AG08396 (cell line): ENCODE results near the gene SLC2A10.

Experiments used
- DNase-seq: peaks from one replicate; pipeline ENCODE4 v3.0.0; 2012; ENCODE audit warnings: low spot score, mixed read lengths

Gene SLC2A10

DNA sequence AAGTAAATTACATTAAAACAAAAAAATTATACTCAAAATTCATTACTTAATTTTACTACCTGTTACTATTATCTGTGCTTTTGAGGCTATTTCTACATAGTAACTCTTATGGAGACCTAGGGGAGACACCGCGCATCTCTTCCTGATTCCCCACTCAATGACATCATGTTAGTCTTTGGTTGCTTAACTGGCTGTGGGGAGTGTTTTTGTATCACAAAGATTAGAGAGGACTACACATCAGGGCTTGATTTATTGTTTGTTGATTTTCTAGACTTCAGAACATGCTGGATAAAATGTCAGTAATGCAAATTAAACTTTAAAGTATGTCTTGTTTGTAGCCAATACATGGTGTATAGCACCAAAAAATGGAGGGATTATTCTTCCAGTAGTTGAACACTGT, 26.0 kb downstream of the SLC2A10 start:
- DNase-seq = no peak

DNA sequence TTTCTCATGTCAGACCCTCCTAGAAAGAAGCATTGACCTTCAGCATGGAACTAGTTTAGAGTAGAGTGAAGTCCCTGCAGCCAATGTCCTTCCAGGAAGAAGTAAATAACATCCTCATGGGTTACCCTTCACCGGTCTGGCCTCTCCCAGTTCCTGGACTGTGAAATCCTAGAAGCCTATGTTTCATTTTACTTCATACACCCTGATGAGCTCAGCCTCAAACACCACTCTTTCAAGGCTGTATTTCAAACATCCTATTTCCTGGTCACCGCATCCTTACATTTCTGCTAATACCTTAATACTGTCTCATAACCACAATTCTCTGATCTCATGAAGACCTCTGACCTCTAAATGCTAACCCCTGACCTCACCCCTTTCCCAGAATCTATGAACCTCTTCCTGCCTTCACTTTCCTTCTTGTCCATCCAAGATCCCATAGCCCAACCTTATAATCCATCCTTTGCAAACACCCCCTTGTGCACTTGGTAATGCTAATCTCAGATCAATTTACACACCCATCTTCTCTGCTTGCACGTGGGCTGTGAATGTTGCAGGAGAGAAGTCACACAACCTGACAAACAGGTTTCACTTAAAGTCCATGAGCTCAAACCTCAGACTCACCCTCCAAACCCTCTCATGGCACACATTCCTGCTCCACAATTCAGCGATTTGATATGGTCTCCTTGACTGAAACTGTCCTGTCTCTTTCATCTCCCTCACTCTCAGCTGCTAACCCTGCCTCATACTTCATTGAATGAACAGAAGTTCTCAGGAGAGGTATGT, 30.2 kb downstream of the SLC2A10 start:
- DNase-seq = peak; percentile 33

DNA sequence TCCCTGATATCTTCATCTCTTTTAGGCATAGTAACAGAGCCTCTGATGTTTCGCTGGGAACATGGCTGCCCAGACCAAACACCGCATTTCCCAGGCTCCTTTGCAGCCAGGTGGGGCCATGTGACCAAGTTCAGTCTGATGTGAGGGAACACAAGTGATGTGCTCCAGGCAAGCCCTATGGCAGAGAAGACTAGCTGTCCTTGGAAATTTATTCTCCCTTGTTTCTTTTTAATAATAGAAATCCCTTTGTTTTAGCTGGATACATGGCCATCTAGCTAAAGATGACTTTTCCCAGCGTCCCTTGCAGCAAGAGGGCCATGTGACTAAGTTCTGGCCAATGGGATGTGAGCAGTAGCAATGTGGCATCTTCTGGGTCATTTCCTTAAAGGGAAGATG, 30.8 kb downstream of the SLC2A10 start:
- no peak for DNase-seq

DNA sequence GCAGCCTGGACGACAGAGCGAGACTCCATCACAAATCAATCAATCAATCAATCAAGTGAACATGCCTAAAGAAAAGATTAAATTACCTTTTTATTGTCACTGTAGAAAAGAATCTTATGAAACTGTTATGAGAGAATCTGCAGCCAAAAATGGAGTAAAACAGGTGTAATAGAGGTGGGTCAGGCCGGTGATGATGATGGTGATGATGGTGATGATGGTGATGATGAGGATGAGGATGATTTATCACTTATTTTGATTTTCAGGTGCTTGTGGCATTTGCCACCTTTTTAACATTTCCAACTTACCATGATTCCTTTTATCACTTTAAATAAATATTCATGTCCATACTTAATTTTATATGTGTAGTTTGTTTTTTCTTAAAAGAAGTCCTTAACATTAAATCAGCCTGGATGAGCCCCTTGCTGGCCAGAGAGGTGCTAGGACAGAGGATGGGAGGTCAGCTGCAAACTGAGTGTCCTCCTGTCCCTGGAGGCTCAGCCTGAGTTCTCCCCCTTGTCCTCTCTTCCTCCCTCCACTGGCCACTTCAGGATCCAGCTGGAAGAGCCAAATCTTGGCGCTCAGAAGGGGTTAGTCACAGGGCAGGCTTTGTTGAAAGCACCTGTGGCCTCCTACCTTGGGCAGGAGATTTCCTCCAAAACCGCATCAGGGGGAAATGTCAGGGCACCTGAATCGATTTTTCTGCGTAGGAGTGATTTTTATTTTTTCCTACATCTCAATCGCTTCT, 32.6 kb downstream of the SLC2A10 start:
- DNase-seq = no peak

DNA sequence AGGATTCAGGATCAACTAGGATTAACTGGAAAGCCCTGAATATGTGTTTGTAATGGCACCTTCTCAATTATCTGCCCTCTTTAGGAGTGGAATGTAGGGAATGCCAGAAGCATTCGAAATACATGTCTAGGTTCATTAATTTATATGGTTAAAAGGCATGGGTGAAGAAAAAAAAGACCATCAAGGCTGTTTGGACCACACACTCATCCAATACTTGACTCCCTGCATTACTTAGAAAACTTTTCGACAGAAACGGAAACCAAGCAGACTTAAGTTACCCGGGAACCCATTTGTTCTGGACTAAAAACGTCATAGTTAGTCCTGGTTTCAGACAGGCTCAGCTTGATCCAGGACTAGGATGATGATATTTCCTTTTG, 33.2 kb downstream of the SLC2A10 start:
- DNase-seq = no peak

DNA sequence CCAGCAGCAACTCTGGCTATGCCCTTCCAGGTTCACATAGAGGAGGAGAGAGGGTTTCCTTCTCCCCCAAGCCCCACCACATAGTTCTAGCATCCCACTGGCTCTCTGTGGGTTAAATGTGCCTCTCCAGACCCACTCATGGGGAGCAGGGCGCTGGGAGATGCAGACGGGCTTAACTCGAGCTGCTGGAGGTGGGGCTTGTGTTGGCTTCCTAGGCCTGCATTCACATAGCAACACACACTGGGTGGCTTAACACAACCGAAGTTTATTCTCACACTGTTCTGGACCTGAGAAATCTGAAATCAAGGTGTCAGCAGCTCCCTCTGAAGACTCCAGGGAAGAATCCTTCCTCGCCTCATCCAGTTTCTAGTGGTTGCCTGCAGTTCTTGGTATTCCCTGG, 33.6 kb downstream of the SLC2A10 start:
- DNase-seq = no peak

DNA sequence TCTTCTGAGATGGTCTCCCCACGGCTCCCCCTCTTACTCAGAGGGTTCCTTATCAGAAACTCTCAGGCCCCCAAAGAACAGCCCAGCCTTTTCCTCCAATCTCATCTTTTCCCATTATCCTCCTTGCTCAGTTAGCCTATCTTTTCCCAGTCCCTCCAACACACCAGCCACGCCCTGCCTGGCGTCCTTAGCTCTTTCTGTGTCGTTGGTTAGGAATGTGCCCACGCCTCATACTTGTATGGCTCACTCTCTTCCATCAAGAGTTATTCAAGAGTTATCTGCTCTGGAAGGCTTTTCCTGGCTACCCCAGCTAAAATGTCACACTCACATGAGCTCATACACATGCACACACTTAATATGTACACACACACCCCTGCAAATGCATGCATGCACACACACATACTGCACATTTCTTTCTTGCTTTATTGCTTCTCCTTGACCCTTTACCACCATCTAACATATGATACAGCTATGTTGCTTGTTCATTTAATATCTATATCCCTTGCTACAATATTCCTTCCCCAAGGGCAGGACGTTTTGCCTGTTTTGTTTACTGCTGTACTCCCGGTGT, 37.6 kb downstream of the SLC2A10 start:
- peak; percentile 62 for DNase-seq

DNA sequence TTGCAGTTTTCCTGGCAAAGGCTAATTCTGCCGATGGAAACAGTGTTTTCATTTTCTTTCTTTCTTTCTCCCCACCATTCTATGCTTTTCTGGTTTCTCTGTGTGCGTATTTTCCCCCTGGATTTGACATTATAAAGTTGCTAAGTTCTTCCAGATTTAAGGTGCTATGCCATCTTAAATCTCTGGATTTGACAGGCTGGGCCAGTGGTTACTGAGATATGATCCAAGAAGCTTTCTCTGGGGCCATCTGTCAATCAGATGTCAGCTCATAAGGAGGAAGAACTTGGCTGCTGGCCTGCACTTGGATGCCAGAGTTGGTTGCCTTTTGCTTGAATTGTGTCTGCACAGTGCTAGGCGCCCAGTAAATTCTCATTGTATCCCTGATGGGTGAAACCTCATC, 39.7 kb downstream of the SLC2A10 start:
- DNase-seq = no peak

DNA sequence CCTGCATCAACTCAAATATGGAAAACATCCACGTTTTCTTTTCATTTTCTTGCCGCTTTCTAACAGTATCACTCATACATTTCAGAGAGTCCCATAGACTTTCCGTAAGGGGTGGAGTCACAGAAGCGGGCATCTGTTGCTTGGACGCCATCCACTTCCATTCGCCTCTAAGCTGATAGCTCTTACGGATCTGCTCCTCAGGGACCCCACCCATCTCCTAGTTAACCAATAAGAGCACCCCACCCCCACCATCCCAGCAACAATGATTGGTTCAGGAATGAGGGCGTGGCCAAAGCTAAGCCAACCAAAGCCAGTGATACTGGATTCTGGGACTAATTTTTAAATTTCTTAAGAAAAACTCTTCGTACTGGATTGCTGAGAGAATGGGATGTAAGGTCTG, 42.4 kb downstream of the SLC2A10 start:
- no peak for DNase-seq

DNA sequence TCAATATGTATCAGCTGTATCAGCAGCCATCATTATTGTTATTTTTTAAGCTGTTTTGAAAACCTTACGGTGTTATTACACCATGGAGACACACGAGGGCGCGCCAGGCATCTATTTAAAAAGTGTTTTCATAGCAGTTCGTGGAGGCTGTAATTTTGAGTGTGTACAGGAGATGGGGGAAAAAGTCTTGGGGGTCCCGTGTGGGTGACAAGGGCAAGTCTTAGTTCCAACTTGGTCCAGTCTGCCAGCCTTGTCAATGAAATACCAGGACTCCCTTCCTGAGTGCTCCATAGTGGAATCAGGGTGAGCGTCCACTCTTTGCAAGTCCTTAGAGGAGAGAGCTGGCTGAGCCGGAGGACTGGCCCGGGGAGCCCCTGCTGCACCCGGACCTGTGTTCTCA, 43.3 kb downstream of the SLC2A10 start:
- DNase-seq = peak; percentile 36

DNA sequence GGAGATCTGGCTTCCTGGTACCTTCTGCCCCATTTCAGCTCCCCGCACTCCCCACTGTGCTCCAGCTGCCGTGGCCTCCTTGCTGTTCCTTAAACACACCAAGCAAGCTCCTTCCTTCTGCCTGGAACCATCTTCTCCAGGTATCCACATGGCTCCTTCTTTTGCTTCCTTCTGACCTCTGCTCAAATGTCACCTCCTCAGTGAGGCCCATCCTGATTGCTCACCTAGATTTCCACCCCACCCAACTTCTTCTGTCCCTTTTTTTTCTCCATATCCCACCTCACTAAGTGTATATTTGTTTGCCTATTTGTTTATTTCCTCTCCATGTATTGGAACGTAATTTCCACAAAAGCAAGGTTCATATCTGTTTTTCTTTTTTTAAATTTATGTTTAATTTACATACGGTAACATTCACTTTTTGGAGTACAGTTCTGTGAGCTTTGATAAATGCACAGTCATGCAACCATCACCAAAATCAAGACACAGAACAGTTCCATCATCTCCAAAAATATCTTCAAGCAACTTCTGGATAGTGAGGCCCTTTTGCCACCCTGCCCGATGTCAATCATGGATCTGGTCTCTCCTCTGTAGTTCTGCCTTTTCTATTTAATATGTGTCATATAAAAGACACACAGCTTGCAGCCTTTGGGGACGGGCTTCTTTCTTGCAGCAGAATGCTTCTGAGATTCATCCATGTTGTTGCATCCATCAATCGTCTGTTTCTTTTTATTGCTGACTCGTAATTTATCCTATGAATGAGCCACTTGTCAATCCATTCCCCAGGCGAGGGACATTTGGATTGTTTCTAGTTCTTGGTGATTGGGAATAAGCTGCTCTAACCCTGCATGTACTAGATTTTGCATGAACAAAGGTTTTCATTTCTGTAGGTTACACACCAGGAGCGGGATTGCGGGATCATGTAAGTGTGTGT, 46.3 kb downstream of the SLC2A10 start:
- DNase-seq = no peak

DNA sequence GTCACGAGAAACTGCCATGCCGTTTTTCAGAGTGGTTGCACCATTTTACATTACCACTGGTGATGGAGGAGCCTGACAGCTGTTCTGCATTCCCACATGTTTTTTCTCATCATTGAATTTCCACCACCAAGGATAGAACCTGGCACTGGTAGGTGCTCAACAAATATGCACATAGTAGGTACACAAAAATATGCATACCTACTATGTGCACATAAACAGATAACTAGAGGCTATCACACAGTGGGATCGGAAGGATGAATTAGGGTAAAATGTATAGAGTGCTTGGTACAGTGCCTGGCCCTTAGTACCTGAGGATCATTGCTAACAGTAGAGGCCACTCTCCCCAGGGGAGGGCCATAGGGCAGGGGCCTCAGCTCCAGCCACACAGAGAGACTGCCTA, 47.0 kb downstream of the SLC2A10 start:
- DNase-seq = no peak

DNA sequence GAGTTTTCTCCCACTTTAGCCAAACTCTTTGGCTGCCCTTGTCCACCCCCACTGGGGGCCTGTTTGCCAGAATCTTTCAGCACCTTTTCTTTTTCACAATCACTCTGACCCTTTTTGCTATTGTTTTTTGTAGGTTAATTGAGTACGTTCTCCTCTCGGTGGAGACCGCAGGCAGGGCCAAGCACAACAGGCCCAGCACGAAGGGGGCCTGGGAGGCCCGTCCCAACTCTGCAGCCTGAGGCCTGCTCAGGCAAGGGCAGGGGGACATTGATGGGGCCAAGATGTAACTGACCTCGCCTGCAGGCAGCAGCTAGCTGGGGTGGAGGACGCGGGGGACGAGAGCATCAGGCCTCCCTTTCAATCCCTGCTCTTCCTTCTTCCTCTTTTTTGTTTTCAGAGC, 47.7 kb downstream of the SLC2A10 start:
- DNase-seq = no peak

DNA sequence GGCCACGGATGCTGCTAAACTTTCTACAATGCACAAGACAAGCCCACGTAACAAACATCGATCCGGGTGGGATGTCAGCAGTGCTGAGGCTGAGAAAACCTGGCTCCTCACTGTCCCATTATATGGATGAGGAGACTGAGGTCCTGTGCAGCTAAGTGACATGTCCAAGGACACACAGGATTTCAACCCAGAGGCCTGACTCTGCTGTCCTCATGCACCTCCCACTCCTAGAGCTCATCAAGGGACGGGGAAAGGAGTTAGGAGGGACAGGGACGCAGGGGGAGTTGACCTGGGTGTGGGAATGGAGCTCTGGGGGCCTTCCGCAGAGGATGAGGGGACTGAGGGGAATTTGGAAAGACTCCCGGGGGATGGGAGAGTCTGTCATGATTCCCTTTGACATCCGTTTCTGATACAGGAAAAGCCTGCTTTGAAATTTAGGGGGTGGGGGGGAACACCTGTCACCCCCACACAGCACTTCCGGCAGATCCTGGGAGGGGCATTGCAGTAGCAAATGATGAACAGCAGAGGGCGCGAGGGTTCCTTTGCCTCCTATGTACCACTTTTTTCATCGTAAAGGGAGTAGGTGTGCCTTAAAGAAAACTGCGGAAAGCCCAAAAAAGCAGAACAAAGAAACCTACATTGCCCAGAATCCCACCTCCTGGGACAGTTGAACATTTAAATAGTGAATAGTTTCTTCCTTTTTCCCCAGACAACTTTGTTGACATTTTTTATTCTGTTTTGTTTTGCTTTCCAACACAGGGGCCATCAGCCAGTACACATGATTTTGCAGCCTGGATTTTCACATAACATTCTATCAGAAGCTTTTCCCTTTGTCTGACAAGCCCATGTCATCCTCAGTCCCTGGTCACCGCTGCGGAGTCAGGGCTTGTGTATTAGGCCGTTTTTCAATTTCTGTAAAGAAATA, 48.6 kb downstream of the SLC2A10 start:
- peak; percentile 66 for DNase-seq

DNA sequence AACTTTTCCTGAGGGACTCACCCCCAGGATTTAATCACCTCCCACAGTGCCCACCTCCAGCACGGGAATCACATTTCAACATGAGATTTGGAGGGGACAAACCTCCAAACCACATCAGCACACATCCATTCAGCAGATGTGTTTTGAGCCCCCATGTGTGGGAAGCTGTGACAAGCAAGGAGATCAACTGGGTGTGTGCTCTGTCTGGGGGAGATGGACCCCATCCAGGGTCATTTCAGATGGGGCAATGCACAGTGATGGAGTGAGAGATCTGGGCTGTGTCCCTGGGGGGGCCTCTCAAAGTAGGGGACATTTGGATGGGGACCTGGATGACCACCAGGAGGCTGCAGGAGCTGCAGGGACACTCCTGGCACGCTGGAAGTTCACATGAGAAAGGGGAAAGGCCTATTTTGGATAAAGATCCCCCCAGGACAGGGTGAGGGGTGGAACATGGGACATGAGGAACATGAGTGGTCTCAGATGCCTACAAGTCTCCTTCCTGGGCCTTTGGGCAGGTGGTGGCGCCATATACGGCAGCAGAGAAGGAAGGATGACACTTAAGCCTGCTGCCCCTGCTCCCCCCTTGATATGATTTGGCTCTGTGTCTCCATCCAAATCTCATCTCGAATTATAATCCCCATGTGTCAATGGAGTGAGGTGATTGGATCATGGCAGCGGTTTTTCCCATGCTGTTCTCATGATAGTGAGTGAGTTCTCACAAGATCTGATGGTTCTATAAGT, 49.6 kb downstream of the SLC2A10 start:
- DNase-seq = no peak

DNA sequence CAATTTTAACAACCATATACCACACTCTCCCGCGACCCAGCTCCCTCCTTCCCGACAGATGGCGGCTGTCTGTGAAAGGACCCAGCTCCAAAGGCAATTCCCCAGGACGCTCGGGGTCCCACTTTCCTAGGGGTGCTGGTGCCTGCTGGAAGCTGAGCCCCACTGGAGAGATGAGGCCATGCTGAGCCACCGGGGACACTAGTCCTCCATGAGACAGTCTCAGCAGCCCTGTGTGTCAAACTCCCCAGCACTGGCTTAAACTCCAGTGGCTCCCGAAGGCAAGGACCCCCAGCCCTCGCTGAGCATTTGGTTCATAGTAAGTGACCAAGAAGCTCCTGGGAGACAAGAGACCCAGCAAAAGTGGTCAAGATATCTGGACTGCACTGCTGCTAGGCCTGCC, 52.1 kb downstream of the SLC2A10 start:
- no peak for DNase-seq

DNA sequence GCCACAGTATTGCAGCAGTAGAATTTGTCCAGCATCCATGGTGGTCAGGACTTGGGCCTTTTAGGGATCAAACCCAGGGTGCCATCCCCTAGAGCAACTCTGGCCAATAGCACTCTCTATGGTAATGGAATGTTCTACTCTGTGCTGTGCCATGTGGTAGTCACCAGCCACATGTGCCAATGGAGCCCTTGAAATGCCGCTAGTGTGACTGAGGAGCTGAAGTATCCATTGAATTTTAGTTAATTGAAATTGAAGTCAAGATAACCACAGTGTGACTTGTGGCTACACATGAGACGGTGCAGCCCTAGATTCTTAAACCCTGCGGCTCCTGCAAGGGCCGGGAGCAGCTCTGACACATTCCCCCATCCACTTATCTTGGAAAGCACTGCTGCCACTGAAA, 54.6 kb downstream of the SLC2A10 start:
- DNase-seq = no peak

DNA sequence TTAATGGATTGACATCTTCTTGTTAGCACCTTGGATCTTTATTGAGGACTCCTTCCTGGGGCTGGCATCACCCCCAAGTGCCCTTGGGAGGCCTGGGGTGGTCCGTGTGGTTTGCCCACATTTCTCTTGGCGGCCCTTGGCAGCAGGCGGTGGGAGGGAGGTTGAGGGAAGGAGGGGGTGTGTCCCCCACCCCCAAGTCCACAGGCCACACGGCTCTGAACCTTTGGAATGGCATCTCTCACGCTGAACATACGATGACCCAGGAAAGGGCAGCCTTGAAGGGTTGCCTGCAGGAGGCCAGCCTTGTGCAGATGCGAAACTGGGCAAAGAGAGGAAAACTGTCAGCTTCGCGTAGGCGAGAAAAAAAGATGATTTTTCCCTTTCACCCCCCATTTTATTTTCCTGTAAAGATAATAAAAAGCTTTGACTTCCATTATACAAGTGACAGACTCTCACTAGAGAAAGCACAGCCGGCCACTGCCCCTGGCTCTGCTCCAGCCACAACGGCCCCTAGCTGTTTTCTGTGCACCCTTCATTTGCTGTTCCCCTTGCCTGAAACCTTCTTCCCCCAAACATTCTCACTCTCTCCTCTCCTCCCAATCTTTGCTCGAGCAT, 56.2 kb downstream of the SLC2A10 start:
- no peak for DNase-seq

DNA sequence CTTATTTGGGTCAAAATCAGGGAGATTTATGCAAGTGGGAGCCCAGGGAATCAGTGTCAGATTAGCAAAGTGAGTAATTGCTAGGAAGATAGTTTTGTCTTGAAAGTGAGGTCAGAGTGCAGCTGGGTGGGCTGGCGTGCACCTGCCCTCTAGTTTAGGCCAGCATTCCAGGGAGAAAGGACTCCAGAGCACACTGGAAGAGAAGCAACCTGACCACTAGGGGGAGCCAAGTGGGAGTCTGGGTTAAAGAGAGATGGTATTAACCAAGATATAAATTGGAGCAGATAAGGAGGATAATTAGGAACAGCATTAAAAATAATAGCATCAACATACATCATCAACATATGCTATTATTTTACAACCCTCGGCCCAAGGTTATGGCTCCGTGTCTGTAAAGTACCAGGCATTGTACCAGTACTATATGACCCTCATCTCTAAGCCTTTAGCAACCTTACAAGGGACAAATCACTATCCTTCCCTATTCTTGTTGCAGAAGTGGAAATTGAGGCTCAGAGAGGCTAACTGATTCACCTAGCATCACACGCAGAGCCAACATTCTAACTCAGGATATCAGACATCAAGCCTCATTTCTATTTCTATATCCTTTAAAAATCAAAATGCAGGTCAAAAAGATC, 57.8 kb downstream of the SLC2A10 start:
- peak; percentile 43 for DNase-seq
